GM12878 (cell line): ENCODE data around the gene KRTAP12-1. TPM values are rescaled to one million over a fixed set of nuclear protein-coding genes. Genes with fewer than 3 reads are reported as not detected.

Source experiments
- ATAC-seq: fragments of 200-7000 bp; cut with Tn5 transposase; 3 replicates; pipeline ENCODE4 v1.9.1; 2020; ENCODE audit warnings: mild to moderate bottlenecking, moderate library complexity
- BruUV-seq: library from RNA; stranded (reverse); fragments of 400-500 nt; replicated peaks from 2 replicates; lab custom pipeline; 2021; lab: Mats Ljungman, UMichigan
- CTCF ChIA-PET: fragments of 300-600 bp; sonication (Branson Sonifier 250); formaldehyde crosslinking; extraction: SDS; loops from one replicate; lab custom pipeline; 2021; ENCODE audit warnings: inconsistent platforms; lab: Yijun Ruan, JAX
- POLR2A ChIA-PET: fragments of 350-600 bp; formaldehyde crosslinking; extraction: SDS; loops from one replicate; lab custom pipeline; 2021; ENCODE audit warnings: inconsistent platforms; lab: Charles Lee
- RAD21 ChIA-PET: fragments of 300-600 bp; sonication (Branson Sonifier 250); formaldehyde crosslinking; loops from one replicate; lab custom pipeline; 2023; ENCODE audit warnings: antibody characterized with exemption; ENCODE audit not compliant: unreplicated experiment; lab: Charles Lee
- SMC1A ChIA-PET: fragments of 300-600 bp; sonication (Branson Sonifier 250); formaldehyde crosslinking; loops from one replicate; lab custom pipeline; 2023; ENCODE audit not compliant: unreplicated experiment, uncharacterized antibody; lab: Charles Lee
- DNase-seq: peaks from one replicate; pipeline ENCODE4 v3.0.0-alpha.2; 2011; ENCODE audit warnings: low read depth, low spot score
- FAIRE-seq: peaks from 3 replicates; lab custom pipeline; 2011; peaks lifted over from hg19 to GRCh38; lab: Jason Lieb, UNC
- H2AFZ ChIP-seq: 2 replicates; pipeline ENCODE4 v1.6.0; 2011; ENCODE audit warnings: low read depth, low read length, control low read depth; ENCODE audit not compliant: control insufficient read depth
- H3K27ac ChIP-seq: 2 replicates; pipeline ENCODE4 v1.5.1; 2011; ENCODE audit warnings: control low read depth; ENCODE audit not compliant: control insufficient read depth, insufficient read depth
- H3K27me3 ChIP-seq, 2 experiments: replicated peaks in 1 of 2; 2 replicates each; pipeline versions ENCODE4 v1.6.0 to v1.6.1; 2011; ENCODE audit warnings: low read length in 1 of 2; ENCODE audit not compliant: control insufficient read depth in 2 of 2, insufficient read depth in 2 of 2
- H3K36me3 ChIP-seq, 2 experiments: 2 replicates each; pipeline ENCODE4 v1.5.1; 2011; ENCODE audit warnings: low read length in 1 of 2; ENCODE audit not compliant: control insufficient read depth in 2 of 2, insufficient read depth in 2 of 2
- H3K4me1 ChIP-seq: 2 replicates; pipeline ENCODE4 v1.6.1; 2011; ENCODE audit warnings: mild to moderate bottlenecking, low read length, moderate library complexity, mixed read lengths; ENCODE audit not compliant: control insufficient read depth, insufficient read depth
- H3K4me2 ChIP-seq: 2 replicates; pipeline ENCODE4 v1.6.0; 2011; ENCODE audit warnings: control low read depth; ENCODE audit not compliant: control insufficient read depth, insufficient read depth
- H3K4me3 ChIP-seq: fragments of 200-600 bp; sonication (generic); 2 replicates; pipeline ENCODE4 v1.5.1; 2016
- H3K79me2 ChIP-seq: 2 replicates; pipeline ENCODE4 v1.6.0; 2011; ENCODE audit warnings: low read length; ENCODE audit not compliant: control insufficient read depth, insufficient read depth
- H3K9ac ChIP-seq: 2 replicates; pipeline ENCODE4 v1.8.0; 2011; ENCODE audit warnings: low read length, control low read depth, mixed read lengths; ENCODE audit not compliant: control insufficient read depth, insufficient read depth
- H3K9me3 ChIP-seq: replicated peaks from 3 replicates; pipeline ENCODE4 v1.5.1; 2011; ENCODE audit warnings: mild to moderate bottlenecking, low read length; ENCODE audit not compliant: control insufficient read depth, insufficient read depth
- H4K20me1 ChIP-seq: 2 replicates; pipeline ENCODE4 v1.6.0; 2011; ENCODE audit not compliant: control insufficient read depth, insufficient read depth
- CEBPZ ChIP-seq: fragments of 150-350 bp; IDR thresholded peaks from 2 replicates; pipeline ENCODE4 v1.6.1; 2016; ENCODE audit warnings: low read depth, low read length
- CHD2 ChIP-seq: IDR thresholded peaks from 2 replicates; pipeline ENCODE4 v1.6.1; 2011; ENCODE audit warnings: low read depth, low read length, improper control_type of control experiment, borderline replicate concordance
- E4F1 ChIP-seq: fragments of 450-650 bp; IDR thresholded peaks from 2 replicates; pipeline ENCODE4 v1.6.1; 2018; ENCODE audit warnings: borderline replicate concordance, mild to moderate bottlenecking; ENCODE audit not compliant: partially characterized antibody
- ESRRA ChIP-seq: IDR thresholded peaks from 2 replicates; pipeline ENCODE4 v1.6.1; 2012; ENCODE audit warnings: mild to moderate bottlenecking, low read length, improper control_type of control experiment
- EZH2 ChIP-seq: IDR thresholded peaks from 2 replicates; pipeline ENCODE4 v1.6.1; 2012; ENCODE audit warnings: low read depth, mild to moderate bottlenecking, control low read depth, inconsistent platforms, low read length, borderline replicate concordance; ENCODE audit not compliant: control insufficient read depth
- IKZF2 ChIP-seq, 2 experiments: fragments of 450-650 bp; IDR thresholded peaks; 2 replicates each; pipeline ENCODE4 v1.6.1; 2017; ENCODE audit warnings: mild to moderate bottlenecking in 2 of 2, moderate library complexity in 2 of 2
- MEF2B ChIP-seq: fragments of 450-650 bp; IDR thresholded peaks from 2 replicates; pipeline ENCODE4 v1.6.1; 2018; ENCODE audit warnings: mild to moderate bottlenecking, moderate library complexity; ENCODE audit not compliant: partially characterized antibody, poor library complexity, severe bottlenecking
- MYB ChIP-seq: fragments of 150-350 bp; IDR thresholded peaks from 2 replicates; pipeline ENCODE4 v1.6.1; 2014; ENCODE audit warnings: mild to moderate bottlenecking, low read depth, low read length, borderline replicate concordance
- NR2F1 ChIP-seq: fragments of 450-650 bp; conservative IDR thresholded peaks from 2 replicates; pipeline ENCODE4 v1.6.1; 2017; ENCODE audit warnings: mild to moderate bottlenecking
- RAD21 ChIP-seq: IDR thresholded peaks from 2 replicates; pipeline ENCODE4 v1.6.1; 2011; ENCODE audit warnings: mild to moderate bottlenecking, low read depth, low read length, moderate library complexity; ENCODE audit not compliant: insufficient read depth
- SKIL ChIP-seq: fragments of 450-650 bp; IDR thresholded peaks from 2 replicates; pipeline ENCODE4 v1.6.1; 2017; ENCODE audit warnings: mild to moderate bottlenecking, low read depth, inconsistent platforms; ENCODE audit not compliant: poor library complexity, severe bottlenecking
- TCF3 ChIP-seq: IDR thresholded peaks from 2 replicates; pipeline ENCODE4 v1.6.1; 2012; ENCODE audit warnings: low read depth, mild to moderate bottlenecking, low read length, borderline replicate concordance; ENCODE audit not compliant: insufficient read depth
- USF1 ChIP-seq: IDR thresholded peaks from 2 replicates; pipeline ENCODE4 v1.6.1; 2011; ENCODE audit warnings: borderline replicate concordance, low read depth, mild to moderate bottlenecking, moderate library complexity, mixed read lengths, low read length; ENCODE audit not compliant: insufficient read depth; ENCODE audit errors: extremely low read length
- YY1 ChIP-seq: IDR thresholded peaks from 2 replicates; pipeline ENCODE4 v1.6.1; 2011; ENCODE audit warnings: low read depth, mild to moderate bottlenecking, low read length
- WGBS: methylation state at CpG from one replicate; pipeline ENCODE4 v1.1.6; 2016; ENCODE audit warnings: low lambda C conversion rate; ENCODE audit not compliant: insufficient replicate concordance, insufficient coverage; ENCODE audit errors: missing lambda C conversion rate; 5-methylcytosine and 5-hydroxymethylcytosine counted together
- in situ Hi-C: fragments of 300-500 bp; cut with MboI; formaldehyde crosslinking; loops from 9 replicates; pipeline ENCODE4 v1.14.3; 2018; ENCODE audit warnings: mixed read lengths
- intact Hi-C: fragments of 100-400 bp; cut with micrococcal nuclease; formaldehyde crosslinking; loops from one replicate; pipeline ENCODE4 v1.14.2; 2022; ENCODE audit not compliant: unreplicated experiment
- polyA plus RNA-seq, 11 experiments: library from polyadenylated mRNA; depleted of rRNA in 4 of 11; unstranded in 6 of 11; stranded (reverse) in 5 of 11; fragments of >200 nt; fragmentation: Nextera tagmentation in 4 of 11; fragmentation: Illumina TruSeq in 1 of 11; extraction: Ambion mirVana in 4 of 11; extraction: Trizol in 1 of 11; gene quantifications; 1 replicate in 1 of 11; 2 replicates in 10 of 11; pipeline versions ENCODE4 v1.2.1 to v1.2.3, GENCODE V29; 2011 to 2016; ENCODE audit warnings: inconsistent platforms in 2 of 11, missing spikeins in 2 of 11, low read depth in 1 of 11
- total RNA-seq, 4 experiments: library from RNA; depleted of rRNA in 3 of 4; stranded (reverse); fragments of >200 nt in 3 of 4; fragmentation: Illumina TruSeq in 1 of 4; extraction: Trizol in 1 of 4; gene quantifications; 2 replicates each; pipeline versions ENCODE4 v1.2.1 to v1.2.3, GENCODE V29; 2013 to 2021

Gene KRTAP12-1
- total and polyA plus RNA-seq, 10 of the 15 experiments (the other 5 are each of a cell fraction or from before 2014, with no cell fraction given), result not detected

- TF ChIP-seq E4F1 (no peak), CHD2 (no peak)
Observed at GRCh38 chr21:44726826-44727225, 44.9 kb upstream of the KRTAP12-1 start (continued).

- DNase-seq (no peak), FAIRE-seq (no peak), ATAC-seq (no peak)
- intact Hi-C loops (no loop called here), in situ Hi-C loops (no loop called here)
- ChIA-PET RAD21 (no interaction called here), POLR2A (no interaction called here), SMC1A (no interaction called here), CTCF (no interaction called here)
- Histone ChIP-seq H3K36me3 (no peaks in the 10 kb centered on the region), H3K4me3 (no peak overlapping the region), H3K79me2 (no peaks in the 10 kb centered on the region), H3K9ac (no peak overlapping the region), H4K20me1 (no peaks in the 10 kb centered on the region), H3K4me1 (no peaks in the 10 kb centered on the region), H3K27ac (no peak overlapping the region), H3K9me3 (no peaks in the 10 kb centered on the region), H2AFZ (no peak overlapping the region), H3K4me2 (no peak overlapping the region), H3K27me3 (peaks cover 2 to 6% of the 10 kb centered on the region in 2 experiments; a peak in 2 of 4 replicates)
- WGBS, result 64% methylated on average over 14 of the region's 14 CpGs
- BruUV-seq, result no TSS peak
- TF ChIP-seq SKIL, result no peak
- no peak for TF ChIP-seq USF1
- no peak for TF ChIP-seq IKZF2 (IDR thresholded peaks at IDR 0.05)
- TF ChIP-seq EZH2, result no peak
- TF ChIP-seq ESRRA, result no peak
- no peak for TF ChIP-seq TCF3
- no peak for TF ChIP-seq MEF2B
- no peak for TF ChIP-seq RAD21
- no peak for TF ChIP-seq CEBPZ
- no peak for TF ChIP-seq NR2F1
- TF ChIP-seq MYB, result no peak
- no peak for TF ChIP-seq YY1
Observed at GRCh38 chr21:44724926-44725325, 43.0 kb upstream of the KRTAP12-1 start.
